Duodenal mucosa (tissue), 2 donors: ENCODE measurements around the gene DVL1.

Experiments
- H3K27ac ChIP-seq: one replicate; pipeline ENCODE4 v1.7.0; 2013; ENCODE audit warnings: low read depth, low read length
- H3K27me3 ChIP-seq, 2 donors: one replicate each; pipeline ENCODE4 v1.7.0; 2013; ENCODE audit warnings: low read length in 2 of 2, control low read depth in 1 of 2; ENCODE audit not compliant: insufficient read depth in 2 of 2, control insufficient read depth in 1 of 2
- H3K36me3 ChIP-seq, 2 donors: one replicate each; pipeline ENCODE4 v1.7.0; 2013; ENCODE audit warnings: low read length in 2 of 2, control low read depth in 1 of 2; ENCODE audit not compliant: insufficient read depth in 2 of 2, control insufficient read depth in 1 of 2
- H3K4me1 ChIP-seq, 2 donors: one replicate each; pipeline ENCODE4 v1.7.0; 2013; ENCODE audit warnings: low read length in 2 of 2, control low read depth in 1 of 2; ENCODE audit not compliant: insufficient read depth in 2 of 2, control insufficient read depth in 1 of 2
- H3K4me3 ChIP-seq, 2 donors: one replicate each; pipeline ENCODE4 v1.7.0; 2013; ENCODE audit warnings: low read length in 2 of 2, low read depth in 1 of 2
- H3K9ac ChIP-seq, 2 donors: one replicate each; pipeline ENCODE4 v1.7.0; 2013; ENCODE audit warnings: low read length in 2 of 2, low read depth in 1 of 2
- H3K9me3 ChIP-seq, 2 donors: one replicate each; pipeline ENCODE4 v1.7.0; 2013; ENCODE audit warnings: low read length in 2 of 2, control low read depth in 1 of 2; ENCODE audit not compliant: control insufficient read depth in 1 of 2

Gene DVL1

GRCh38 chr1:1291023-1291528 lies 58.1 kb downstream of the DVL1 start:
- no peaks in the 10 kb centered on the region for H3K9me3 ChIP-seq
- no peak overlapping the region for H3K4me3 ChIP-seq
- peaks cover 12% of the 10 kb centered on the region in 2 donors for H3K4me1 ChIP-seq
- H3K9ac ChIP-seq = no peak overlapping the region
- H3K36me3 ChIP-seq = peaks cover 0 to 6% of the 10 kb centered on the region in 2 donors
- H3K27me3 ChIP-seq = peaks cover 0 to 16% of the 10 kb centered on the region in 2 donors
- H3K27ac ChIP-seq = no peak overlapping the region

- H3K9ac ChIP-seq = no peak overlapping the region
- H3K36me3 ChIP-seq = peaks cover 0 to 3% of the 10 kb centered on the region in 2 donors
- peaks cover 15 to 17% of the 10 kb centered on the region in 2 donors for H3K4me1 ChIP-seq
- H3K27me3 ChIP-seq = peaks cover 0 to 23% of the 10 kb centered on the region in 2 donors
- no peak overlapping the region for H3K4me3 ChIP-seq
- no peaks in the 10 kb centered on the region for H3K9me3 ChIP-seq
- H3K27ac ChIP-seq = no peak overlapping the region
These were observed 58.9 kb downstream of the DVL1 start for GRCh38 chr1:1290238-1290731.

GRCh38 chr1:1287288-1288110 lies 61.7 kb downstream of the DVL1 start:
- no peak overlapping the region for H3K4me3 ChIP-seq
- peaks cover 0 to 26% of the 10 kb centered on the region in 2 donors for H3K27me3 ChIP-seq
- no peaks in the 10 kb centered on the region for H3K36me3 ChIP-seq
- no peaks in the 10 kb centered on the region for H3K9me3 ChIP-seq
- no peak overlapping the region for H3K9ac ChIP-seq
- H3K27ac ChIP-seq = no peak overlapping the region
- H3K4me1 ChIP-seq = peaks cover 19% of the 10 kb centered on the region in 2 donors

GRCh38 chr1:1286313-1287261 lies 62.6 kb downstream of the DVL1 start:
- peaks cover 23 to 25% of the 10 kb centered on the region in 2 donors for H3K4me1 ChIP-seq
- no peak overlapping the region for H3K4me3 ChIP-seq

GRCh38 chr1:1285611-1286311 lies 63.5 kb downstream of the DVL1 start:
- H3K27ac ChIP-seq = no peak overlapping the region
- no peak overlapping the region for H3K9ac ChIP-seq
- no peaks in the 10 kb centered on the region for H3K36me3 ChIP-seq
- H3K4me1 ChIP-seq = peaks cover 22 to 26% of the 10 kb centered on the region in 2 donors
- no peaks in the 10 kb centered on the region for H3K9me3 ChIP-seq
- H3K27me3 ChIP-seq = peaks cover 0 to 26% of the 10 kb centered on the region in 2 donors
- H3K4me3 ChIP-seq = no peak overlapping the region

More at GRCh38 chr1:1286313-1287261, 62.6 kb downstream of the DVL1 start:
- Histone ChIP-seq H3K9me3 (no peaks in the 10 kb centered on the region), H3K27ac (no peak overlapping the region), H3K36me3 (no peaks in the 10 kb centered on the region), H3K27me3 (peaks cover 0 to 26% of the 10 kb centered on the region in 2 donors), H3K9ac (no peak overlapping the region)
